WTC11 (cell line): Measurements from ENCODE around the gene AFF2. TPM values are rescaled to one million over a fixed set of nuclear protein-coding genes. Genes with fewer than 3 reads are reported as not detected.

Experiments used
- ATAC-seq: fragments of 200-7000 bp; cut with Tn5 transposase; 2 replicates; pipeline ENCODE4 v1.10.0; 2021; ENCODE audit warnings: mild to moderate bottlenecking, moderate library complexity
- CTCF ChIA-PET: fragments of 300-600 bp; sonication (Branson Sonifier 250); formaldehyde crosslinking; loops from one replicate; lab custom pipeline; 2021; ENCODE audit warnings: antibody characterized with exemption; lab: Charles Lee
- POLR2A ChIA-PET: fragments of 350-600 bp; sonication (Branson Sonifier 250); formaldehyde crosslinking; loops from one replicate; lab custom pipeline; 2021; ENCODE audit warnings: antibody characterized with exemption; lab: Charles Lee
- DNase-seq: peaks from one replicate; pipeline ENCODE4 v3.0.0; 2021; ENCODE audit warnings: low spot score
- H3K27ac Mint-ChIP-seq: 2 replicates; pipeline ENCODE4 v1.8.0; 2021; ENCODE audit warnings: mixed read lengths
- H3K27me3 Mint-ChIP-seq: 2 replicates; pipeline ENCODE4 v1.8.0; 2021; ENCODE audit warnings: low read depth, mild to moderate bottlenecking, moderate library complexity, mixed read lengths
- H3K36me3 Mint-ChIP-seq: 2 replicates; pipeline ENCODE4 v1.8.0; 2021; ENCODE audit warnings: mixed read lengths
- H3K4me1 Mint-ChIP-seq: 2 replicates; pipeline ENCODE4 v1.8.0; 2022; ENCODE audit warnings: mixed read lengths
- H3K4me3 Mint-ChIP-seq: 2 replicates; pipeline ENCODE4 v1.8.0; 2021; ENCODE audit warnings: mild to moderate bottlenecking, moderate library complexity, mixed read lengths
- H3K9me3 Mint-ChIP-seq: 2 replicates; pipeline ENCODE4 v1.8.0; 2021; ENCODE audit warnings: mixed read lengths
- ATF1 ChIP-seq: sonication (generic); formaldehyde crosslinking; IDR thresholded peaks from 2 replicates; pipeline ENCODE4 v1.8.1; 2023; ENCODE audit warnings: mild to moderate bottlenecking, moderate library complexity, missing genetic modification reagents
- ATF6 ChIP-seq: sonication (generic); formaldehyde crosslinking; IDR thresholded peaks from 2 replicates; pipeline ENCODE4 v1.8.1; 2023; ENCODE audit warnings: mild to moderate bottlenecking, missing genetic modification reagents
- ESRRA ChIP-seq: sonication (generic); formaldehyde crosslinking; IDR thresholded peaks from 2 replicates; pipeline ENCODE4 v1.8.1; 2022; ENCODE audit warnings: mild to moderate bottlenecking, missing genetic modification reagents, borderline replicate concordance
- FOXJ3 ChIP-seq: sonication (generic); formaldehyde crosslinking; IDR thresholded peaks from 2 replicates; pipeline ENCODE4 v1.9.0; 2021; ENCODE audit warnings: missing genetic modification reagents, mild to moderate bottlenecking, borderline replicate concordance
- GRHL2 ChIP-seq: fragments of 250-450 bp; sonication (Bioruptor Pico); IDR thresholded peaks from 2 replicates; pipeline ENCODE4 v1.8.0; 2022; ENCODE audit warnings: mild to moderate bottlenecking, moderate library complexity; ENCODE audit not compliant: insufficient replicate concordance, severe bottlenecking
- MXD4 ChIP-seq: fragments of 250-450 bp; sonication (Bioruptor Pico); IDR thresholded peaks from 2 replicates; pipeline ENCODE4 v1.8.0; 2021; ENCODE audit warnings: mild to moderate bottlenecking, moderate library complexity, borderline replicate concordance
- MYBL2 ChIP-seq: sonication (generic); formaldehyde crosslinking; IDR thresholded peaks from 2 replicates; pipeline ENCODE4 v1.8.1; 2023; ENCODE audit warnings: mild to moderate bottlenecking, moderate library complexity, missing genetic modification reagents
- NFATC4 ChIP-seq: fragments of 250-450 bp; sonication (Bioruptor Pico); IDR thresholded peaks from 2 replicates; pipeline ENCODE4 v1.9.0; 2021; ENCODE audit warnings: mild to moderate bottlenecking
- NR1H2 ChIP-seq: sonication (generic); formaldehyde crosslinking; IDR thresholded peaks from 2 replicates; pipeline ENCODE4 v1.9.0; 2021; ENCODE audit warnings: mild to moderate bottlenecking, moderate library complexity, missing genetic modification reagents
- NR3C1 ChIP-seq: sonication (generic); formaldehyde crosslinking; conservative IDR thresholded peaks from 2 replicates; pipeline ENCODE4 v1.8.1; 2023; ENCODE audit warnings: low read depth, mild to moderate bottlenecking, missing genetic modification reagents
- RELA ChIP-seq: sonication (generic); formaldehyde crosslinking; IDR thresholded peaks from 2 replicates; pipeline ENCODE4 v1.8.1; 2022; ENCODE audit warnings: missing genetic modification reagents, mild to moderate bottlenecking, borderline replicate concordance
- USF1 ChIP-seq: sonication (generic); formaldehyde crosslinking; IDR thresholded peaks from 2 replicates; pipeline ENCODE4 v1.8.0; 2022; ENCODE audit warnings: mild to moderate bottlenecking, missing genetic modification reagents
- ZNF232 ChIP-seq: sonication (generic); formaldehyde crosslinking; IDR thresholded peaks from 2 replicates; pipeline ENCODE4 v1.8.0; 2022; ENCODE audit warnings: mild to moderate bottlenecking, missing genetic modification reagents
- ZNF263 ChIP-seq: sonication (generic); formaldehyde crosslinking; IDR thresholded peaks from 2 replicates; pipeline ENCODE4 v1.8.1; 2022; ENCODE audit warnings: low read depth, mild to moderate bottlenecking, moderate library complexity, missing genetic modification reagents
- ZNF396 ChIP-seq: fragments of 250-450 bp; sonication (Bioruptor Pico); IDR thresholded peaks from 2 replicates; pipeline ENCODE4 v1.8.0; 2021; ENCODE audit warnings: mild to moderate bottlenecking, moderate library complexity, borderline replicate concordance
- ZNF532 ChIP-seq: fragments of 250-450 bp; sonication (Bioruptor Pico); IDR thresholded peaks from 2 replicates; pipeline ENCODE4 v1.9.0; 2021; ENCODE audit warnings: mild to moderate bottlenecking, borderline replicate concordance
- total RNA-seq: library from RNA; stranded (reverse); gene quantifications from 3 replicates; pipeline ENCODE4 v1.2.3, GENCODE V29; 2021
- TF ChIP-seq, protein P1 (sequence below): sonication (generic); formaldehyde crosslinking; IDR thresholded peaks from 2 replicates; pipeline ENCODE4 v1.8.1; 2022; ENCODE audit warnings: low read depth, missing genetic modification reagents, borderline replicate concordance
- TF ChIP-seq, protein P2 (sequence below): sonication (generic); formaldehyde crosslinking; conservative IDR thresholded peaks from 2 replicates; pipeline ENCODE4 v1.8.1; 2022; ENCODE audit warnings: mild to moderate bottlenecking, missing genetic modification reagents
- TF ChIP-seq, protein P3 (sequence below): sonication (generic); formaldehyde crosslinking; IDR thresholded peaks from 2 replicates; pipeline ENCODE4 v1.8.1; 2023; ENCODE audit warnings: mild to moderate bottlenecking, moderate library complexity, missing genetic modification reagents
- TF ChIP-seq, protein P4 (sequence below): sonication (generic); formaldehyde crosslinking; IDR thresholded peaks from 2 replicates; pipeline ENCODE4 v1.8.1; 2022; ENCODE audit warnings: mild to moderate bottlenecking, missing genetic modification reagents, moderate library complexity, borderline replicate concordance
- TF ChIP-seq, protein P5 (sequence below): sonication (generic); formaldehyde crosslinking; IDR thresholded peaks from 2 replicates; pipeline ENCODE4 v1.8.1; 2022; ENCODE audit warnings: mild to moderate bottlenecking, moderate library complexity, missing genetic modification reagents

The AFF2 gene
- total RNA-seq, 1 experiment from 2014 or later, result 7.6 TPM

- TF ChIP-seq RELA (CRISPR knock-in tag), result no peak
- no peak for TF ChIP-seq ESRRA (CRISPR knock-in tag)
- no peak for TF ChIP-seq ATF6
- no peak for TF ChIP-seq ATF1 (CRISPR knock-in tag)
- TF ChIP-seq, protein P1, sequence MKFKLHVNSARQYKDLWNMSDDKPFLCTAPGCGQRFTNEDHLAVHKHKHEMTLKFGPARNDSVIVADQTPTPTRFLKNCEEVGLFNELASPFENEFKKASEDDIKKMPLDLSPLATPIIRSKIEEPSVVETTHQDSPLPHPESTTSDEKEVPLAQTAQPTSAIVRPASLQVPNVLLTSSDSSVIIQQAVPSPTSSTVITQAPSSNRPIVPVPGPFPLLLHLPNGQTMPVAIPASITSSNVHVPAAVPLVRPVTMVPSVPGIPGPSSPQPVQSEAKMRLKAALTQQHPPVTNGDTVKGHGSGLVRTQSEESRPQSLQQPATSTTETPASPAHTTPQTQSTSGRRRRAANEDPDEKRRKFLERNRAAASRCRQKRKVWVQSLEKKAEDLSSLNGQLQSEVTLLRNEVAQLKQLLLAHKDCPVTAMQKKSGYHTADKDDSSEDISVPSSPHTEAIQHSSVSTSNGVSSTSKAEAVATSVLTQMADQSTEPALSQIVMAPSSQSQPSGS (CRISPR knock-in tag), result no peak
- no peak for TF ChIP-seq ZNF396
- no peak for TF ChIP-seq MYBL2 (CRISPR knock-in tag)
- no peak for TF ChIP-seq GRHL2
- TF ChIP-seq NR3C1 (CRISPR knock-in tag), result no peak
- TF ChIP-seq, protein P2, sequence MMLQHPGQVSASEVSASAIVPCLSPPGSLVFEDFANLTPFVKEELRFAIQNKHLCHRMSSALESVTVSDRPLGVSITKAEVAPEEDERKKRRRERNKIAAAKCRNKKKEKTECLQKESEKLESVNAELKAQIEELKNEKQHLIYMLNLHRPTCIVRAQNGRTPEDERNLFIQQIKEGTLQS, result no peak
- TF ChIP-seq, all 79 proteins: peak for 0
Measured at GRCh38 chrX:148555571-148556243, 55.3 kb downstream of the AFF2 start (continued).

GRCh38 chrX:148556498-148556897 is 56.1 kb downstream of the AFF2 start:
- no peaks in the 10 kb centered on the region for H3K9me3 Mint-ChIP-seq
- peaks cover 14% of the 10 kb centered on the region for H3K4me1 Mint-ChIP-seq
- POLR2A ChIA-PET, result no interaction called here
- no peak for ATAC-seq
- no peak for DNase-seq
- H3K4me3 Mint-ChIP-seq, result no peak overlapping the region
- H3K36me3 Mint-ChIP-seq, result 0 out of 2 replicates have a peak, but pooled peaks cover 3% of the 10 kb centered on the region
- H3K27me3 Mint-ChIP-seq, result peaks cover 2% of the 10 kb centered on the region; the same call in 1 of the 2 replicates
- no peak overlapping the region for H3K27ac Mint-ChIP-seq
- CTCF ChIA-PET, result no interaction called here
- no peak for TF ChIP-seq ZNF532 (CRISPR knock-in tag)
- TF ChIP-seq NR1H2 (CRISPR knock-in tag), result no peak
- no peak for TF ChIP-seq FOXJ3 (CRISPR knock-in tag)
- TF ChIP-seq RELA (CRISPR knock-in tag), result no peak
- TF ChIP-seq ESRRA (CRISPR knock-in tag), result no peak
- TF ChIP-seq ZNF263 (CRISPR knock-in tag), result no peak
- TF ChIP-seq, protein P3, sequence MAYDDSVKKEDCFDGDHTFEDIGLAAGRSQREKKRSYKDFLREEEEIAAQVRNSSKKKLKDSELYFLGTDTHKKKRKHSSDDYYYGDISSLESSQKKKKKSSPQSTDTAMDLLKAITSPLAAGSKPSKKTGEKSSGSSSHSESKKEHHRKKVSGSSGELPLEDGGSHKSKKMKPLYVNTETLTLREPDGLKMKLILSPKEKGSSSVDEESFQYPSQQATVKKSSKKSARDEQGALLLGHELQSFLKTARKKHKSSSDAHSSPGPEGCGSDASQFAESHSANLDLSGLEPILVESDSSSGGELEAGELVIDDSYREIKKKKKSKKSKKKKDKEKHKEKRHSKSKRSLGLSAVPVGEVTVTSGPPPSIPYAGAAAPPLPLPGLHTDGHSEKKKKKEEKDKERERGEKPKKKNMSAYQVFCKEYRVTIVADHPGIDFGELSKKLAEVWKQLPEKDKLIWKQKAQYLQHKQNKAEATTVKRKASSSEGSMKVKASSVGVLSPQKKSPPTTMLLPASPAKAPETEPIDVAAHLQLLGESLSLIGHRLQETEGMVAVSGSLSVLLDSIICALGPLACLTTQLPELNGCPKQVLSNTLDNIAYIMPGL (CRISPR knock-in tag), result no peak
- TF ChIP-seq ZNF232 (CRISPR knock-in tag), result no peak
- TF ChIP-seq, protein P4, sequence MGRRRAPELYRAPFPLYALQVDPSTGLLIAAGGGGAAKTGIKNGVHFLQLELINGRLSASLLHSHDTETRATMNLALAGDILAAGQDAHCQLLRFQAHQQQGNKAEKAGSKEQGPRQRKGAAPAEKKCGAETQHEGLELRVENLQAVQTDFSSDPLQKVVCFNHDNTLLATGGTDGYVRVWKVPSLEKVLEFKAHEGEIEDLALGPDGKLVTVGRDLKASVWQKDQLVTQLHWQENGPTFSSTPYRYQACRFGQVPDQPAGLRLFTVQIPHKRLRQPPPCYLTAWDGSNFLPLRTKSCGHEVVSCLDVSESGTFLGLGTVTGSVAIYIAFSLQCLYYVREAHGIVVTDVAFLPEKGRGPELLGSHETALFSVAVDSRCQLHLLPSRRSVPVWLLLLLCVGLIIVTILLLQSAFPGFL (CRISPR knock-in tag), result no peak
- TF ChIP-seq, protein P1 (CRISPR knock-in tag), result no peak
- no peak for TF ChIP-seq MXD4 (CRISPR knock-in tag)
- TF ChIP-seq USF1 (CRISPR knock-in tag), result no peak
- TF ChIP-seq NFATC4 (CRISPR knock-in tag), result no peak
- TF ChIP-seq, protein P5, sequence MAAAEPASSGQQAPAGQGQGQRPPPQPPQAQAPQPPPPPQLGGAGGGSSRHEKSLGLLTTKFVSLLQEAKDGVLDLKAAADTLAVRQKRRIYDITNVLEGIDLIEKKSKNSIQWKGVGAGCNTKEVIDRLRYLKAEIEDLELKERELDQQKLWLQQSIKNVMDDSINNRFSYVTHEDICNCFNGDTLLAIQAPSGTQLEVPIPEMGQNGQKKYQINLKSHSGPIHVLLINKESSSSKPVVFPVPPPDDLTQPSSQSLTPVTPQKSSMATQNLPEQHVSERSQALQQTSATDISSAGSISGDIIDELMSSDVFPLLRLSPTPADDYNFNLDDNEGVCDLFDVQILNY, result no peak
